Neuronal stem cell (in vitro differentiated cells): ENCODE data around the gene ASAH2.
"Not testable (repeated sequence)": the region's sequence is repeated elsewhere in the genome, so short reads cannot be mapped to it uniquely, and the experiment has no call there.

ENCODE experiments used
- DNase-seq: peaks from one replicate; pipeline ENCODE4 v3.0.0-alpha.2; 2013; ENCODE audit warnings: low spot score
- H2AFZ ChIP-seq: one replicate; pipeline ENCODE4 v1.6.1; 2013; ENCODE audit warnings: mild to moderate bottlenecking, low read length, inconsistent platforms
- H2AK5ac ChIP-seq: 2 replicates; pipeline ENCODE4 v1.6.1; 2013; ENCODE audit warnings: low read depth, mild to moderate bottlenecking, inconsistent platforms, low read length, moderate library complexity, mixed read lengths
- H2BK120ac ChIP-seq: 2 replicates; pipeline ENCODE4 v1.6.1; 2013; ENCODE audit warnings: low read depth, mild to moderate bottlenecking, inconsistent platforms, low read length, moderate library complexity, mixed read lengths
- H2BK12ac ChIP-seq: one replicate; pipeline ENCODE4 v1.6.1; 2013; ENCODE audit warnings: low read length, inconsistent platforms
- H2BK15ac ChIP-seq: 2 replicates; pipeline ENCODE4 v1.6.1; 2013; ENCODE audit warnings: mild to moderate bottlenecking, low read length, inconsistent platforms, mixed read lengths
- H2BK5ac ChIP-seq: one replicate; pipeline ENCODE4 v1.6.1; 2013; ENCODE audit warnings: inconsistent platforms, mild to moderate bottlenecking, low read length, moderate library complexity
- H3K14ac ChIP-seq: one replicate; pipeline ENCODE4 v1.6.1; 2013; ENCODE audit warnings: low read length, inconsistent platforms
- H3K18ac ChIP-seq: 2 replicates; pipeline ENCODE4 v1.6.1; 2013; ENCODE audit warnings: low read length, inconsistent platforms
- H3K23ac ChIP-seq: 2 replicates; pipeline ENCODE4 v1.6.1; 2013; ENCODE audit warnings: low read depth, mild to moderate bottlenecking, mixed read lengths, low read length, inconsistent platforms; ENCODE audit not compliant: poor library complexity
- H3K27ac ChIP-seq: replicated peaks from 3 replicates; pipeline ENCODE4 v1.5.1; 2013; ENCODE audit warnings: low read length, inconsistent platforms
- H3K27me3 ChIP-seq, 3 experiments: 2 replicates each; pipeline ENCODE4 v1.6.1; 2013; ENCODE audit warnings: low read length in 3 of 3, mild to moderate bottlenecking in 2 of 3, inconsistent platforms in 1 of 3, low read depth in 1 of 3, mixed read lengths in 1 of 3, moderate library complexity in 1 of 3; ENCODE audit not compliant: control insufficient read depth in 3 of 3, insufficient read depth in 3 of 3
- H3K36me3 ChIP-seq, 2 donors: replicated peaks in 1 of 2; 2 replicates each; pipeline ENCODE4 v1.6.1; 2013; ENCODE audit warnings: low read length in 2 of 2; ENCODE audit not compliant: control insufficient read depth in 2 of 2, insufficient read depth in 2 of 2
- H3K4ac ChIP-seq: 2 replicates; pipeline ENCODE4 v1.6.1; 2013; ENCODE audit warnings: inconsistent platforms, mild to moderate bottlenecking, low read length, moderate library complexity
- H3K4me1 ChIP-seq, 2 donors: 1 replicate in 1 of 2; 2 replicates in 1 of 2; pipeline ENCODE4 v1.6.1; 2013; ENCODE audit warnings: low read length in 2 of 2, low read depth in 1 of 2; ENCODE audit not compliant: control insufficient read depth in 2 of 2, insufficient read depth in 1 of 2
- H3K4me2 ChIP-seq: one replicate; pipeline ENCODE4 v1.6.1; 2013; ENCODE audit warnings: mild to moderate bottlenecking, low read length, inconsistent platforms; ENCODE audit not compliant: insufficient read depth, poor library complexity, severe bottlenecking
- H3K4me3 ChIP-seq, 2 donors: 2 replicates each; pipeline ENCODE4 v1.5.1; 2013; ENCODE audit warnings: low read length in 2 of 2, mild to moderate bottlenecking in 2 of 2, inconsistent platforms in 1 of 2, moderate library complexity in 1 of 2
- H3K79me1 ChIP-seq: one replicate; pipeline ENCODE4 v1.6.1; 2013; ENCODE audit warnings: low read depth, mild to moderate bottlenecking, inconsistent platforms, low read length, moderate library complexity
- H3K9ac ChIP-seq: one replicate; pipeline ENCODE4 v1.6.1; 2013; ENCODE audit warnings: mild to moderate bottlenecking, low read depth, low read length, inconsistent platforms; ENCODE audit not compliant: poor library complexity
- H3K9me3 ChIP-seq, 2 donors: replicated peaks in 1 of 2; 2 replicates each; pipeline versions ENCODE3 to v1.6.1; 2013; ENCODE audit warnings: low read length in 2 of 2, mild to moderate bottlenecking in 2 of 2, inconsistent platforms in 1 of 2, low read depth in 1 of 2, mixed read lengths in 1 of 2, moderate library complexity in 1 of 2; ENCODE audit not compliant: control insufficient read depth in 2 of 2, insufficient read depth in 1 of 2
- H4K8ac ChIP-seq: one replicate; pipeline ENCODE4 v1.6.1; 2013; ENCODE audit warnings: low read depth, mild to moderate bottlenecking, inconsistent platforms, low read length, moderate library complexity
- H4K91ac ChIP-seq: one replicate; pipeline ENCODE4 v1.6.1; 2013; ENCODE audit warnings: low read length, low read depth, mild to moderate bottlenecking, inconsistent platforms; ENCODE audit not compliant: poor library complexity
- WGBS, 2 donors: extraction: QIAGEN DNeasy Blood & Tissue Kit; methylation state at CpG; one replicate each; pipeline ENCODE4 v1.1.7; 2013; ENCODE audit warnings: missing lambda C conversion rate in 2 of 2, mixed read lengths in 1 of 2; ENCODE audit not compliant: insufficient read length in 2 of 2, insufficient replicate concordance in 1 of 2; ENCODE audit errors: extremely low coverage in 2 of 2; 5-methylcytosine and 5-hydroxymethylcytosine counted together

The ASAH2 gene

GRCh38 chr10:50242777-50243176, 8.5 kb downstream of the ASAH2 start:
- H3K4me2 ChIP-seq: no peak overlapping the region
- H2BK120ac ChIP-seq: no peak overlapping the region
- no peak overlapping the region for H3K23ac ChIP-seq
- WGBS, 2 donors: no CpG with 5 or more reads among the region's 4 CpGs
- no peak for DNase-seq
- no peak overlapping the region for H4K91ac ChIP-seq
- H3K27ac ChIP-seq: no peak overlapping the region
- peaks cover 0 to 5% (median 0%) of the 10 kb centered on the region in 3 experiments for H3K27me3 ChIP-seq
- H4K8ac ChIP-seq: no peak overlapping the region
- H2BK15ac ChIP-seq: no peak overlapping the region
- no peaks in the 10 kb centered on the region for H3K79me1 ChIP-seq
- no peak overlapping the region for H3K4ac ChIP-seq
- no peaks in the 10 kb centered on the region for H3K9me3 ChIP-seq
- H3K14ac ChIP-seq: no peak overlapping the region
- no peak overlapping the region for H3K18ac ChIP-seq
- no peak overlapping the region for H2AFZ ChIP-seq
- H3K9ac ChIP-seq: no peak overlapping the region
- H3K4me1 ChIP-seq: no peaks in the 10 kb centered on the region
- peaks cover 0 to 1% of the 10 kb centered on the region in 2 donors for H3K36me3 ChIP-seq
- H3K4me3 ChIP-seq: no peak overlapping the region
- no peak overlapping the region for H2BK5ac ChIP-seq
- H2AK5ac ChIP-seq: no peak overlapping the region
- H2BK12ac ChIP-seq: no peak overlapping the region

GRCh38 chr10:50241478-50241877, 9.8 kb downstream of the ASAH2 start:
- H3K4me1 ChIP-seq, DNase-seq, H3K4ac ChIP-seq, H3K18ac ChIP-seq, H4K91ac ChIP-seq, H3K79me1 ChIP-seq, H3K4me3 ChIP-seq, H2BK12ac ChIP-seq, H3K9ac ChIP-seq, H3K36me3 ChIP-seq, H4K8ac ChIP-seq, H3K27ac ChIP-seq, H3K23ac ChIP-seq, H3K14ac ChIP-seq, H3K27me3 ChIP-seq, H2AK5ac ChIP-seq, H2BK5ac ChIP-seq, H2BK15ac ChIP-seq, H2AFZ ChIP-seq, H3K4me2 ChIP-seq, H3K9me3 ChIP-seq, H2BK120ac ChIP-seq: not testable (repeated sequence)
- WGBS, 2 donors: no CpG with 5 or more reads among the region's 1 CpG

GRCh38 chr10:50234486-50234885, 16.8 kb downstream of the ASAH2 start:
- Histone ChIP-seq H4K91ac (no peak overlapping the region), H3K18ac (no peak overlapping the region), H2BK120ac (no peak overlapping the region), H3K4me1 (no peaks in the 10 kb centered on the region), H3K4ac (no peak overlapping the region), H3K23ac (no peak overlapping the region), H3K14ac (no peak overlapping the region), H3K27me3 (peaks cover 0 to 17% (median 0%) of the 10 kb centered on the region in 3 experiments), H3K4me3 (no peak overlapping the region), H2BK15ac (no peak overlapping the region), H3K27ac (no peak overlapping the region), H3K36me3 (no peaks in the 10 kb centered on the region), H2AK5ac (no peak overlapping the region), H3K9ac (no peak overlapping the region), H2BK12ac (no peak overlapping the region), H3K9me3 (no peaks in the 10 kb centered on the region), H2AFZ (no peak overlapping the region), H4K8ac (no peak overlapping the region), H3K79me1 (no peaks in the 10 kb centered on the region), H3K4me2 (no peak overlapping the region), H2BK5ac (no peak overlapping the region)
- DNase-seq: no peak
- no CpG with 5 or more reads among the region's 4 CpGs for WGBS, 2 donors

- Histone ChIP-seq H3K9ac (no peak overlapping the region), H4K8ac (no peak overlapping the region), H3K14ac (no peak overlapping the region), H3K4me3 (no peak overlapping the region), H3K36me3 (no peaks in the 10 kb centered on the region), H2AK5ac (no peak overlapping the region), H2BK12ac (no peak overlapping the region), H3K9me3 (no peaks in the 10 kb centered on the region), H2BK120ac (no peak overlapping the region), H3K23ac (no peak overlapping the region), H2AFZ (no peak overlapping the region), H3K79me1 (no peaks in the 10 kb centered on the region), H3K27ac (no peak overlapping the region), H2BK15ac (no peak overlapping the region), H3K27me3 (peaks cover 0 to 23% (median 0%) of the 10 kb centered on the region in 3 experiments), H3K18ac (no peak overlapping the region), H3K4me2 (no peak overlapping the region), H4K91ac (no peak overlapping the region), H3K4me1 (no peaks in the 10 kb centered on the region), H2BK5ac (no peak overlapping the region), H3K4ac (no peak overlapping the region)
- DNase-seq: no peak
Observed at GRCh38 chr10:50232261-50232639, 19.1 kb downstream of the ASAH2 start.
